NCI-H2107 treated with DMSO at 0.1 percent for 48 hours (cell line): ENCODE measurements around the gene PICK1.
"Not testable (repeated sequence)": the region's sequence is repeated elsewhere in the genome, so short reads cannot be mapped to it uniquely, and the experiment has no call there.

Experiments used
- DNase-seq: peaks from one replicate; lab custom pipeline; 2025; ENCODE audit not compliant: unreplicated experiment; lab: John Stamatoyannopoulos, UW

Gene PICK1

DNA sequence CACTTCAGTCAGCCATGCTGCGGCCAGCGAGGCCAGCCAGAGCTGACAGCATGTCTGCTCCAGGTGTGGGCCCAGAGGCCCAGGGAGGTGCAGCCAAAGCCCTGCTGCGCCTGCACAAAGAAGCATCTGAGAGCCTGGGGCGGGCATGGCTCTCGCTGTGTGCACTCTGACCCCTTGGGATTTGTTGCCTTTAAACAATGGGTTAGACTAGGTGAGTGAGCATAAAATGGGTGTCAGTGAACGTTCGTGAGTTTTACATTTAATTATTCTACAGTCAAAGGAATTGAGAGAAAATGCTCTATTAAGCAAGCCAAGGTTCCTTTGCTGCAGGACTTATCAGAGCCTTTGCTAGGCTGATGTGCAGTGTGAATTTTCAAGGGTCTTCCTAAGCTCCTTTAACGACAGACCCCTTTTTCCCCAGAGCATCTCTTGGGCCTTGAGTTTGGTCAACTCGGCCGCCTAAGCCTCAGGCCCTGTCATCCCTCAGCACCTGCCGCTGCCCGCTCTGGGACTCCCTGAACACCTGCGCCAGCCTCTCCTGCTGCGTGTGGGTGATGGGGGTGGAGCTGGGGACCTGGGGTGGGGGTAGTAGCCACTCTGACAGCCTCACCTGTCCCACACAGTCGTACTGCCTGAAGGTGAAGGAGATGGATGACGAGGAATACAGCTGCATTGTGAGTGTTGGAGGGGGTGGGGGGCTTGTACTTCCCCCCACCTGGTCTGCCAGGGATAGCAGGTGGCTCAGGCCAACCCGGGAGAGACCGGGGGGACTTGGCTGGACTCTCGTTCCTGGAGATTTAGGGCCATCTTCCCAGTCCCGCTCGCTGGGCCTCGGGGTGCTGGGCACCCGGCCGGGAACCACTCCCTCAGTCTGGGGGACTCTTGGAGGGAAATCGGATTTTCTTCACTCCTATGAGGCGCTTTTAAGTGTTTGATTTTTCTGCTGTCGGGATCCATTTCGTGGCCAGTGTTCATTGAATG is 16.2 kb downstream of the PICK1 start:
- DNase-seq = peak; percentile 29

DNA sequence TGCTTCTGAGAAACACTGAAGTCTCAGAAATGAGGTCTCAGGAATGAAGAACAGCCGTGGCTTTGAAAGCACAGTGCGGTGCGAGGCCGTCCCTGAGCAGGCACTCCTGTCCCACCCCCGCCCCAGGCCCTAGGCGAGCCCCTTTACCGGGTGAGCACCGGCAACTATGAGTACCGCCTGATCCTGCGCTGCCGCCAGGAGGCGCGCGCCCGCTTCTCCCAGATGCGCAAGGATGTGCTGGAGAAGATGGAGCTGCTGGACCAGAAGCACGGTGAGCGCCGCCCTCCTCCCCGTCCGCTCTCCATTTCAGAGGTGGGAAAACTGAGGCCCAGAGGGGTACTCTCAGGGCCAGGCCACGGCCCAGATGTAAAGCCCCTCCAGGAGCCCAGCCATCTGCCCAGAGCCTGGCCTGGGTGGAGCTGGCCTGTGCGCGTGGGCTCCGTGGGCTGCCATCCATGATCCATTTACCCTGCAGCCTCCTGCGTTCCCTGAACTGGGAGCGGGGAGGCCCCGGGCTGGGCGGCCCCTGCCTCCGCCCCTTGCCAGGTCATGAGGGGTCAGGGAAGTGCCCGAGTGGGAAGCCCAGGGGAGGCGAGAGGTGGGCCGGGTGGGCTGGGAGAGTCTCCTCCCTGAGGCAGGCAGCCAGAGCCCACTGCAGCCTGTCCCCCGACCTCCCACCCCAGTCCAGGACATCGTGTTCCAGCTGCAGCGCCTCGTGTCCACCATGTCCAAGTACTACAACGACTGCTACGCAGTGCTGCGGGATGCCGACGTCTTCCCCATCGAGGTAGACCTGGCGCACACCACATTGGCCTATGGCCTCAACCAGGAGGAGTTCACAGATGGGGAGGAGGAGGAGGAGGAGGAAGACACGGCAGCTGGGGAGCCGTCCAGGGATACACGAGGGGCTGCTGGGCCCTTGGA is 17.2 kb downstream of the PICK1 start:
- no peak for DNase-seq

DNA sequence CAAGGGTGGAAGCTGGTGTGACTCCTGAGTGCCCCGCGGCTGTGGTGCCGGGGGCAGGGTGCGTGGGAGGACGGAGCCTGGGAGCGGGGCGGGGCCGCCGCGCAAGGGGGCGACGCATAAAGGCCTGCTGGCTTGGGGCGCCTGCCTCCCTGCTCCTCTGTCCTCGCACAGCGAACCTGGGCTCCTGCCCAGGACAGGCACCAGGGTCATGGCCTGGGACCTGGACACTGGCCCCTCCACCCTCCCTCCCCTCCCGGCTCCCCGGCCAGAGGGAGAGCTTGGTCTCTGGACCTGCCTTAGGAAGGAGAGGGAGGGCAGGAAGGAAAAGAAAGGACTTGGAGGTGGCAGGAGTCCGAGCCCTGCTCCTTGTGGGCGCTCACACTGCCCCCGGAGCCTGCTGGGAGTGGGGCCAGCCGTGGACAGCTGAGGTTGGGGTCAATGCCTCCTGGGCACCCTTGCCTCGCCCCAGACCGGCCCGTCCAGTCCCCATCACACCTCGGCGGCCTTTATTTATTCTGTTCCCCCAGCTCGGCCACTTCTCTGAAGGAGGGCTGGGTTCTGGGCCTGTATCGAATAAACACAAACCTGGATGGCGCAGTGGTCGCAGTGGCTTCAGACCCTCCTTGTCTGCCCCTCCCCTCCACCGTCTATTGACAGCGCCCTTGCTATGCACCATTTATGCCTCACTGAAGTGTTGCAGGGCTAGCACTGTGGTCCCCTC is 18.1 kb downstream of the PICK1 start:
- no peak for DNase-seq

DNA sequence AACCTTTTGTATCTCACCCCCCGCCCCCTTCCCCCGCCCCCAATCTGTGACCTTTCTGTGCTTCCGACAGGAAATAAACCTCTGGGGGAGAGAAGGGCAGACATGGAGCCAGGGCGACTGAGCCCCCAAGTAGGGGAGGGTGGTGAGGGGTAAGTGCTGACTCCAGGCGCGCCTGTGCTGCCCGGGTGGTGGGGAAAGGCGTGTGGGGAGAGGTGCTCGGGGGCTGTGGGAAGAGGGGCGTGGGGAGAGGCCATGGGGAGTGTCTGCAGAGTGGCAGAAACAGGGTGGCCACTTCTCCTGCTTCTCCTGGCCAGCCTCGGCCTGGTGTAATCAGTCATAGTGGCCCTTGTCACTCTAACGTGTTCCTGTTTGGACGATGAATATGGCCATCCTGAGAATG is 18.8 kb downstream of the PICK1 start:
- no peak for DNase-seq

DNA sequence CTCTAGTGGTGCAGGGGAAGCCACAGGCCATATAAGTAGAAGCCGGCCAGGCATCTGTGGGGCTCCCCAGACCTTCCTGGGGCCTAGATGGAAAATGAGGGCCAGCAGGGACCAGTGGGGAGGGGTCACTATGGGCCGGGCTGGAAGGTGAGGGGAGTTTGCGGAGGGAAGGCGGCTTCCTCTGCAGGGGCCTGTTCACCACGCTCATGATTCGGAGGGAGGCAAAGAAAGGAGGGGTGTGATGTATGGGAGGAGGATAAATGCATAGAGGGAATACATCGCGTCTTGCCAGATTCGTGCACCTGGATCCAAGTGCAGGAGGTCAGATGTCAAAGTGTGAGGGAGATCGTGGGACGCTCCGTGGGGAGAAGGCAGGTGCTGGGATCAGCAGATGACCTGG is 19.9 kb downstream of the PICK1 start:
- DNase-seq = no peak

DNA sequence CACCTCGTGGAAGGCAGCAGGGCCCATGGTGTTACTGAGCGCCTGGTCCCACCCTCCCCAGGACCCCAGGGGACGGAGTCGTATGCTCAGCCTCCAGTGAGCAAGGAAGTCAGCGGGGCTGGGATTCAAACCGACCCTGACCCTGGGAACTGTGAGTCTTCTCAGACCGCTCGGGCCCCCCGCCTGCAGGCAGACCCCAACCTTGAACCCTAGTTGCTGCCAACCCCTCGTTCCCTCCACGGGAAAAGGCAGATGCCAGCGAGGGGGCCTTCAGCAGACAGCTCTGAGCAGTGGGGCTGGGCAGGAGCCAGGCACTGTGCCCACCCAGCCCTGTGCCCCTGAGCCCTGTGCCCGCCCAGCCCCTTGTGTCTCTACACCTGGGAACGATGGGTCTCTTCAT is 20.4 kb downstream of the PICK1 start:
- DNase-seq = no peak

DNA sequence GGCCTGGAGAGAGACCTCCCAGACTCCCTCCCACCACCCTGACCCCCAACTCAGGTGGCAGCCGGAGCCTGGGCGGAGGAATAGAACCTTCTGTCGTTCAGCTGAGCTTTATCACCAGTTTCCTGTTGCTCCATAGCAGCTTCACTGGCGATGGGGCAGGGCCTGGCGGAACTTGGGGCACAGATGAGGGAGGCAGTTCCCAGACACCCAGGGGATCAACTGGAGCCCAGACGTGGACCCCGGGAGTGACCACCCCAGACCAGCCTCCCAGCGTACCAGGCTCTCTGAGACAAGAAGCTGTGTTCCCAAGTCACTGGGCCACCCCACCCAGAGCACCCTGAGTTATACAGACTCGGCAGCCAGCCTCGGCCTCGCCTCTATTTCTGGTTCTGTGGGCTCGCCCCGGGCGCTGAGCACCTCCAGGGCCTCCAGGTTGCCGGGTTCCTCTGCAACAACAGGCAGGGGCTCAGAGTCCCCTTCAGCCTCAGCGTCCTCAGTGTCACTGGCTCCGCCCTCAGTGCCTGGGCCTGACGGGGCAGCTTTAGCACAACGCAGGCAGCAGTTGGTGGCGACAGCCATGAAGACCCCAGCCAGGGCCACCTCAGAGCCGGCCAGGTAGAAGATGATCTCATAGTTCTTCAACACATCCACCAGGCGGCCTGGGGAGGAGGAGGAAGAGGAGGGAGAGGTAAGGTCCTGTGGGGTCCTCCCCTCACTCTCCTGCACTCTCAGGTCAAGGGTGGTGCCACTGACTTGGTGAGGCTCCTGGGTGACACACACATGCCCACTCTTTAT is 21.0 kb downstream of the PICK1 start:
- DNase-seq = no peak

DNA sequence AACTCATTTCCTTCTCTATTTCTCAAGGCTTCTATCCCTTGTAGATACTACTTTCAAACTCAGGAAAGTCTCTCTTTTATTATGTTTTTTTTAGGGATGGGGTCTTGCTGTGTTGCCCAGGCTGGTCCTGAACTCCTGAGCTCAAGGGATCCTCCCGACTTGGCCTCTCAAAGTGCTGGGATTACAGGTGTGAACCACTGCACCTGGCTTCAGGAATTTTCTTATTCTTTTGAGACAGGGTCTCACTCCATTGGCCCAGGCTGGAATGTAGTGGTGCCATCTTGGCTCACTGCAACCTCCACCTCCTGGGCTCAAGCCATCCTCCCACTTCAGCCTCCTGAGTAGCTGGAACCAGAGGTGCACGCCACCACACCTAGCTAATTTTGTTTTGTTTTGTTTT is 22.0 kb downstream of the PICK1 start:
- DNase-seq = not testable (repeated sequence)

DNA sequence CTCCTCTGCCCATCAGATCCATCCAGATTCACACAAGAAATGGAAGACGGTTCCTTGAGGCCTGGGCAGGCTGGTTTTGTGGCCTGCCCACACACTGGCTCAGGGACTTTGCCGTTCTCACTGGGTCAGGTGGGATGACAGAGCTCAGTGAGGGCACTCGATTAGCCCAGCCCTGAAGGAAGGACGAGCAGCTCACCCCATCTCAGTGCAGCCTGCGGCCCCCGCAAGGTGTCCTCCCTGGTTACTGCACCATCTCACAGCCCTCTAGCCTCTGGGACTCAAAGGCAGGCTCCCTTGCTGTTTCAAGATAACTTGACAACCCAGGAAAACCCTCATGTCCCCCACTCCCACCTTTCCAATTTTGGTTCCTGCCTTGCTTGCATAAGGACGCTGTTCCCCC is 22.6 kb downstream of the PICK1 start:
- no peak for DNase-seq

DNA sequence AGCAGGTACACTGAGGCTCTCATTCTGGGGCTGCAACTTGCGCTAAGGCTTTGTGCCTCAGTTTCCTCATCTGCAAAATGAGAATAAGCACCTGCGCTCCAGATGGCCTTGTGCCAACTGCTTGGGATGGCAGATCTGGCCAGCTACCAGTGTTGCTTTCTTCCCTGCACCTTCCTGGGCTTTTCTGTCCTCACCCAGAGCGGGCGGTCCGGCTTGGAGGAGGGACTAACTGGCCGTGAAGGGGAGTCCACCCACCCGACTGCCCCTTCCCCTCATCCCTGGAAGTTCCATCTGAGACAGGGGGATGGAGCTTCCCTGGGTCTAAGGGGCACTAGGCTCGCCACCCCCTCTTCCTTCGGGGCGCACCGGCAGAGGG is 23.3 kb downstream of the PICK1 start:
- no peak for DNase-seq

DNA sequence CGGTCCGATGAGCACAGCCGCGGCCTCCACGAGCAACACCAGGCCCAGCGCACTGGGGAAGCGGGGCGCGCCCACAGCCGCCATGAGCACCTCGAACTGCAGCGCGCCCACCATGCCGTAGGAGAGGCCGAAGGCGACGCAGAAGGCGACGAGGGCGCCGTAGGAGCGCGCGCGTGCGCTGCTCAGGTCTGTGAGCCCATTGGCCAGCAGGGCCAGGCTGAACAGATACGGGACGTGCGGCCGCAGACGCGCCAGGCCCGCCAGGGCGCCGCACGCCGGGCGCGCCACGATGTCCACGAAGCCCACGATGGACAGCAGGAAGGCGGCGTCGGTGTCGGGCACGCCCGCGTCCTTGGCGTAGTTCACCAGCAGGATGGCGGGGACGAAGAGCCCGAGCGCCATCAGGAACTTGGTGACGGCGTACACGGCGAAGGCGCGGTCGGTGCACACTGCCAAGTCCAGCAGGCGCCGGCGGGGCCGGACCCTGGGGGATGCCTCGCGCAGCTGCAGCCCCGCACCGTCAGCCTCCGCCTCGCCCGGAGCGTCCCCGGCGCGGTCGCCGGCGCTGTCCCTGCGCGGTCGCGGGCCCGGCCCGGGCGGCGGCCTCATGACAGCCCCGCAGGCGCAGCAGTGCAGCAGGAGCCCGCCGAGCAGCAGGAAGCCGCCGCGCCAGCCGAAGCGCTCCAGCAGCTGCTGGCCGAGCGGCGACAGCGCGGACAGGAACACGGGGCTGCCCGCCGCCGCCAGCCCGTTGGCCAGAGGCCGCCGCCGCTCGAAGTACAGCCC is 23.8 kb downstream of the PICK1 start:
- no peak for DNase-seq

DNA sequence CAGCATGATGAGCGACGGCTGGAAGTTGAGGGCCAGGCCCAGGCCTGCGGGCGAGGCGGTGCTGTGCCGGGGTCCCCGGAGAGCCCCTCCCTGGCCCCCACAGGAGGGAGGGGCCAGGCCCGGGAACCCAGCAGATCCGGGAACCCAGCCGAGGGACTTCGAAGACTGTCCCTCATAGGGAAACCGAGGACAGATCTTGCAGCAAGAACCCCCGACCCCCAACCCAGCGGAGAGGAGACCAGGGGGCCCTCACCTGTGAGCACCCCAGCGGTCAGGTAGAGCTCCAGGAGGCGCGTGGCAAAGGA is 24.4 kb downstream of the PICK1 start:
- DNase-seq = no peak

DNA sequence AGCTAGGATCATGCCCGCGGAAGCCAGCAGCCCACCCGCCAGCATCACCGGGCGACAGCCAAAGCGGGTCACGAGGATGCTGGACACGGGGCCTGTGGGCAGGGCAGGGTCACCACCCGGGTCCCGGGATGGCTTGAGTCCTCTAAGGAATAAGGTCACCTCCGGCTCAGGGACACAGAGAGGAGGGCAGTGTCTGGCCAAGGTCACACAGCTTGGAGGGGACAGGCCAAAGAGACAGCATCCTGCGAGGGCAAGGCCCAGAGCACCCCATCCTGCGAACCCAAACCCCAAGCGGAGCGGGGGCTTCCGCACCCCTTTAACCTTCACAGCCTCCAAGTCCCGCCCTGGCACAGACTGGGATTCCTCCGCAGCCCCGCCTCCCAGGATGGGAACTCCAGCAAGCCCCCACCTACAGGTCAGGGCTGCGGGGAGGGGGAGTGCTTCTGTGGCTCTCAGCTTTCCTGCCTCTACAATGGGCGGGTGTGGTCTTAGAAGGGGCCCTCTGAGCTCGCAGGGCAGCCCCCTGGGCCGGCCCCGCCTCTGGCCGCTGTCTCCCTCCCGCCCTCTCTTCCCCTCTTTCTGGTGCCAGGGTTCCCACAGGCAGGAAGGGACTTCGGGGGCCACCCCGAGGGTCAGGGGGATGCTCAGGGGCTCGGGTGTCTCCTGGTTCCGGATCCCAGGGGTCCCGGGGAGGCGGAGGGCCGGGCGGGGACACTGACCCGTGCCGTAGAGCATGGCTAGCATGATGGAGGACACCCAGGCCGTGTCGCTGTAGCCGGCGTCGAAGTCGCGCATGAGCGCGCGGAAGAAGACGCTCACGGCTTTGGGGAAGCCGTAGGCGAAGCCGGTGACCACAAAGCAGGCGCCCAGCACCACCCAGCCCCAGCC is 25.0 kb downstream of the PICK1 start:
- no peak for DNase-seq

DNA sequence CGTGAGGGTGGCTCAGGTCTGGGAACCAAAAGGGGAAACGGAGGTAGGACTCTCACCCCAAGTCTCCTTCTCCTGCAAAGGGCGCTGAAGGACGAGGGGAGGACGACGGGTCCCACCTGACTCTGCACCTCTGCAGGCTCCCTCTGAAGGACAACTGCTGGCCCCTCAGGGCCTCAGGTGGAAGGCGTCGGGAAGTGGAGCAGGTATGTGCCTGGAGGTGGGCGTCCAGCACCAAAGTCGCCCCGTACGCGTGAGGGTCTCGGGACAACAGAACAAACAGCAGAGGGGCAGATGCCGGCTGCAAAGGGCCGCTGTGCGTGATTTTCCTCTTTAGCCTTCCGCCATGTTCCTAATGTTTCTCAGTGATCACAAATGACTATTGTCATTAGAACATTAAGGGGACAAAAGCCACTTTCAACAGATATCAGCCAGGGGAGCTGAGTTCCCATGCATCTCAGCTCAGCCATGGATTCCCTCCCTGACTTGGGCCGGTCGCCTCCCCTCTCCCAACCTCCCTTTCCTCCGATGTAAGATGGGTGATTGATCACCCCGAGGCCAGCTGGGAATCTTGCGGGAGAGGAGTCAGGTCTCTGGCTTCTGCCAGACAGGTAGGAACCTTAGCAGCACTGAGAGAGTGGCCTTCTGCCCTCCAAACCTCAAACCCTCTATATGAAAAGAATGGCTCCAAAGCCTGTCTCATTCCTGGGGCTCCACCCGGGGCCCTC is 25.9 kb downstream of the PICK1 start:
- no peak for DNase-seq

DNA sequence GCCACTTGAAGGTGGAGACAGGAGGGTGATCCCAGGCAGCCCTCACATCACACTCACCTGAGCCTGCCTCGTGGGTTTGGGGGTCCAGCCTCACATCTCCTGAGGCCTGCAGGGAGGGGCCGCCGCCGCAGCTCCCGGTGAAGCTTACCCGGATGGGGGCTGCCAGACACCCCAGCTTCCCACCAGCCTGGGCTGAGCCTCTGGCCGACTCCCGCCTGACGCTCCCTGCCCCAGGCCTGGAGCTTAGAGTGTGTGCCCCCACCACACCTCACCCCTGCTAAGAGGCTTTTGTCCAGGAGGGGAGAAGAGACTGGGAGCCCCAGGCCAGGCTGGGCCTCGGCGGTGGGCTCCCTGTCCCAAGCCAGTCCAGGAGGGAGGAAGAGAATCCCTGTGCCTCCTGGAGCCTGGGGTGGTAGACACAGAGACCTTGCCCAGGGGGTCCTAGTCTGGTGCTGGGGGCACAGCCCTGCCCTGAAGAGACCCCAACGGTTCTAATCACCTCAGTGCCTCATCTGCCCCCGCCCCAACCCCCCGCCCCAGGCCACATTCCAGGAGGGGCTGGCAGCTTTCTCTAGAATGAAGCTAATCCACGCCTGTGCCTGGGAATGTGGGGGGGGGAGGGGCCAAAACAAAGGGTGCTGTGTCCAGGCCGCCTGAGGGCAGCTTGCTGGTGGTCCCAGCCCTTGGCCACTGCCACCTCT is 26.9 kb downstream of the PICK1 start, which contains the start of gene SLC16A8:
Gene SLC16A8 (minus strand): TSS at position 254 of the 701 bp plus-strand sequence. CDS start 1,311 bp downstream, outside the sequence.
- no peak for DNase-seq

DNA sequence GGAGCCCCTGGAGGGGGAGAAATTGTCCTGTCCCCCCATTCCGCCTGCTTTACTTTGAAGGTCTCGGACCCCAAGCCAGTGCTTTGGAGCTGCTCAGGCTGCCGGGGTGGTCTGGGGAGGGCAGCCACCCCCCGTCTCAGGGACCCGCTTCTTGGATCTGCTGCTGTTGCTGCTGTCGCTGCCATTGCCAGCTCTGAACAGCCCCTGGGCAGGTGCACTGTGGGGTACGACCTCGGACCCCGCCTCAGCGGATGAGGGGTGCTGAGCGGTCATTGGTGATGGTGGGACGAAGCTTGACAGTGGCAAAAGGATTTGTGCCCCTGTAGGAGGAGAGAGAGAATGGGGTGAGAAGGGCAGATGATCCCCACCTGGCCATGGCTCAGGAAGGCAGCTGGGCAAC is 27.9 kb downstream of the PICK1 start:
- no peak for DNase-seq

DNA sequence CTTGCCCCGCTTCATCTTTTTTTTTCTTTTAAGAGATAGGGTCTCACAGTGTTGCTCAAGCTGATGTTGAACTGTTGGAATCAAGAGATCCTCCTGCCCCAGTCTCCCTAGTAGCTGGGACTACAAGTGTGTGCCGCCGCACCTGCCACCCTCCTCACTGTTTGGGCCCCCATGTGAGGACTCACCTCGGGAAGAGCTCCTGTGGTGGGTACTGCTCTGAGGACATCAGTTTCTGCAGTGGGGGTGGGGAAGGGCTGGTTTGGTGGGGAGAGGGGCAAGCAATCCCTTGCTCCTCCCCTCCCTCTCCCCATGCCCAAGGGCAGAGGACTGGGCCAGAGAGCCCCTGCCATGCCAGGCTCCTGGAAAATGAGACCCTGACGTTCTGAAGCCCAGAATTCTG is 28.3 kb downstream of the PICK1 start:
- DNase-seq = no peak
